Tibial nerve (tissue), 4 donors: Measurements from ENCODE around the gene PPP1R14C.

Source experiments
- EP300 ChIP-seq, 2 donors: sonication (generic); formaldehyde crosslinking; IDR thresholded peaks; one replicate each; pipeline ENCODE4 v1.6.1; 2017; ENCODE audit warnings: antibody characterized with exemption in 2 of 2, mild to moderate bottlenecking in 1 of 2
- TF ChIP-seq, protein P1 (sequence below), 5 experiments: fragments of 200-600 bp in 3 of 5; fragments of 450-650 bp in 2 of 5; sonication (generic) in 3 of 5; IDR thresholded peaks; one replicate each; pipeline ENCODE4 v1.5.1; 2016 to 2019; ENCODE audit warnings: antibody characterized with exemption in 5 of 5, mild to moderate bottlenecking in 3 of 5, moderate library complexity in 2 of 5

DNA sequence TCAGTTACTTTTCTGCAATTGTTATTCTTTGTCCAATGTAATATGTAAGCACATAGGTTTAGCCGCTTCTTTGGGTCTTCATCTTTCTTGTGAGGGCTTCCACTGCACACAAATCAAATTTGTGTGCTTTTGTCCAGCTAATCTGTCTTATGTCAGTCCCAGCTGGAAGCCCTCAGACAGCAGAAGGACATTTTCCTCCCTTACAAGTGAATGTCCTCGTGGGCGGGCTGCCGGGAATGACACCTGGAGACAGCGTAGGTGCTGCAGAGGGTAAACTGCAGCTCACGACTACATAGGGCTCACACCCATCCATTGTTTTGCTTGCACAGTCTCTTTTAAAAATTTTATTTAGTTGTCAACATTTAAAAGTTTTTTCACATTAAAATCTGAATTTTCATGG, 24.6 kb upstream of the PPP1R14C start:
- TF ChIP-seq, protein P1, sequence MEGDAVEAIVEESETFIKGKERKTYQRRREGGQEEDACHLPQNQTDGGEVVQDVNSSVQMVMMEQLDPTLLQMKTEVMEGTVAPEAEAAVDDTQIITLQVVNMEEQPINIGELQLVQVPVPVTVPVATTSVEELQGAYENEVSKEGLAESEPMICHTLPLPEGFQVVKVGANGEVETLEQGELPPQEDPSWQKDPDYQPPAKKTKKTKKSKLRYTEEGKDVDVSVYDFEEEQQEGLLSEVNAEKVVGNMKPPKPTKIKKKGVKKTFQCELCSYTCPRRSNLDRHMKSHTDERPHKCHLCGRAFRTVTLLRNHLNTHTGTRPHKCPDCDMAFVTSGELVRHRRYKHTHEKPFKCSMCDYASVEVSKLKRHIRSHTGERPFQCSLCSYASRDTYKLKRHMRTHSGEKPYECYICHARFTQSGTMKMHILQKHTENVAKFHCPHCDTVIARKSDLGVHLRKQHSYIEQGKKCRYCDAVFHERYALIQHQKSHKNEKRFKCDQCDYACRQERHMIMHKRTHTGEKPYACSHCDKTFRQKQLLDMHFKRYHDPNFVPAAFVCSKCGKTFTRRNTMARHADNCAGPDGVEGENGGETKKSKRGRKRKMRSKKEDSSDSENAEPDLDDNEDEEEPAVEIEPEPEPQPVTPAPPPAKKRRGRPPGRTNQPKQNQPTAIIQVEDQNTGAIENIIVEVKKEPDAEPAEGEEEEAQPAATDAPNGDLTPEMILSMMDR (IDR thresholded peaks at IDR 0.05) = no peak
- TF ChIP-seq EP300 (IDR thresholded peaks at IDR 0.05) = no peak
